NT2/D1 (cell line): Measurements from ENCODE around the gene MTRF1.

Source experiments
- YY1 ChIP-seq: IDR thresholded peaks from 2 replicates; pipeline ENCODE4 v1.6.1; 2011; ENCODE audit not compliant: insufficient read length, insufficient read depth
- ZNF274 ChIP-seq: IDR thresholded peaks from 2 replicates; pipeline ENCODE4 v1.6.1; 2011; ENCODE audit warnings: mild to moderate bottlenecking, low read depth, low read length

DNA sequence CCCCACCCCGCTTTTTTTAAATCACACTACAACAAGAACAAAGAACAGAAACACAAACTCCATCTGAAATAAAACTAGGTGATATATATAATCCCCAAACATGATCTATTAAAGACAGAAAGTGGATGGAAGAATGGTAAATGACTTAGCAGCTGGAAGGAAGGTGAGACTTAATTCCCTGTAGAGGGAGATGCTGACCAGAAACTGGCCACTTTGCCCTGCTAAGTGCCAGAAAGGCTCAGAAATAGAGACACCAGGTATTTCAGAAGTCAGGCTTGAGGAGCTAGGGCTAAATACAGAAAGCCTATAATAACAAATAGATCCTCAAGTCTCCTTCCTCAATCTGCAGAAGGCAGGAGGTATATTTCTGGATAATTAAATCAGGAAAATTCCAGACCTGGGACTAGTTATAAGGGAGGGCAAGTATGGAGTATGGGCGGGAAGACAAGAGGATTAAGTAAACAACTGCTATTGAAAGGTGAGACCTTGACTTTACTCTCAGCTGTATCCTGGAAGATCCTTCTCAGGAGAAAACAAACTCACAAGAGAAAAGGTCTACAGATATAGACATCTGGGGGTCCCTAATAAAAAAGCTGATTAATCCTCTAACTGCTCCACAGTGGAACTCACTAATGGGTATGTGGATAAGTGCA lies 32.2 kb downstream of the MTRF1 start:
- TF ChIP-seq ZNF274 (no peak), YY1 (no peak)
